CD4-positive, alpha-beta T cell treated with Interleukin-15 for 4 hours (primary cell): ENCODE measurements around the gene ADIPOR2.
"Not testable (repeated sequence)": the region's sequence is repeated elsewhere in the genome, so short reads cannot be mapped to it uniquely, and the experiment has no call there.

ENCODE experiments used
- DNase-seq: peaks from one replicate; pipeline ENCODE4 v3.0.0-alpha.2; 2020; ENCODE audit warnings: low spot score

Gene ADIPOR2

DNA sequence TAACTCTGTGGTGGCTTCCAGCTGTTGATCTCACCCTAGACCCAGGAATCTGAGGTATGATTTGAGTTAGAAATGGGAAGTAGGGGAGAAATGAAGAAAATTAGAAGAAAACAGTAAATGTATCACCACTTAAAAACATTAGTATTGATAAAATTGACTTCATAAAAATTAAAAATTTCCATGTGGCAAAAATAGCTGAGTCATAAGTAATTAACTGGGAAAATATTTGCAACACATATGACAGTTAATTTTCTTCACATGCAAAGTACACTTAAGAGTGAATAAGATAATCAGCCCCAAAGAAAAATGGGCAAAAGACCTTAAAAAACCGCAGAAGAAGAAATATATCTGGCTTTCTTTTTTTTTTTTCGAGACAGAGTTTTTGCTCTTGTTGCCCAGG lies 25.5 kb upstream of the ADIPOR2 start:
- no peak for DNase-seq

DNA sequence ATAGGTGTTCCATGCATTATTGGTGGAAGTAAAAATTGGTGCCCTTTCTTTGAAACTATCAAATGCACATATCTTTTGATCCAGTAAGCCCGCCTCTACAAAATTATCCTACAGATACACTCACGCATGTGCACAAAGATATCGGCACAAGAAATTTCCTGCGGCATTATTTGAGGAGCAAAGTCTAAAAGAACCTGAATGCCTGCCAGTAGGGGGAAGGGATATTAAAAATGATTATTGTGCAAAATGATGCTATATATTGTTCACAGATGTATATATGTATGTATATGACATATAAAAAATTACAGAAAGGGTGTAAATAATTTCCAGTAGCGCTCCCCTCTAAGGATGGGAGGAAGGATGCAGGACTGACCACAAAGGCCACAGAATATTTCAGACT lies 24.7 kb upstream of the ADIPOR2 start:
- DNase-seq = no peak

DNA sequence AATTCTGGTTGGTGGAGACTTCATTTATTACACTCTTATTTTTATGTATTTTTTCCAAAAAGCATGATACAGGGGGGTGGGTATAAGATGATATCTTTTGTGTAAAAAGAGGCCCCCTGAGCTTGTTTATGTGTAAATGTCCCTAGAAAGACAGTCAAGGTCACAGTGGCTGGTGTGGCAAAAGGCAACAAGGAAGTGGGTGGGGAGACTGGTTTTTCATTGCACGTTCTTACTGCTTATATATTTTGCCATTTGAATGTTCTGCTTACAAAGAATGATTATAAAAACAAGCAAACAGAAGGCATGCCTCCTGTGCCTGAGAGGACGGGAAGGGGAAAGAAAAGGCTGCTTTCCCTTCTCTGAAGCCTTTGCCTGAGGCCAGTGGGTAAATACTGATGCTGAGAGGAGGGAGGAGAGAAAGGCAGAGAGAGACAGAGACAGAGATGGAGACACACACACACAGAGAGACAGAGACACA lies 24.1 kb upstream of the ADIPOR2 start:
- DNase-seq = no peak

DNA sequence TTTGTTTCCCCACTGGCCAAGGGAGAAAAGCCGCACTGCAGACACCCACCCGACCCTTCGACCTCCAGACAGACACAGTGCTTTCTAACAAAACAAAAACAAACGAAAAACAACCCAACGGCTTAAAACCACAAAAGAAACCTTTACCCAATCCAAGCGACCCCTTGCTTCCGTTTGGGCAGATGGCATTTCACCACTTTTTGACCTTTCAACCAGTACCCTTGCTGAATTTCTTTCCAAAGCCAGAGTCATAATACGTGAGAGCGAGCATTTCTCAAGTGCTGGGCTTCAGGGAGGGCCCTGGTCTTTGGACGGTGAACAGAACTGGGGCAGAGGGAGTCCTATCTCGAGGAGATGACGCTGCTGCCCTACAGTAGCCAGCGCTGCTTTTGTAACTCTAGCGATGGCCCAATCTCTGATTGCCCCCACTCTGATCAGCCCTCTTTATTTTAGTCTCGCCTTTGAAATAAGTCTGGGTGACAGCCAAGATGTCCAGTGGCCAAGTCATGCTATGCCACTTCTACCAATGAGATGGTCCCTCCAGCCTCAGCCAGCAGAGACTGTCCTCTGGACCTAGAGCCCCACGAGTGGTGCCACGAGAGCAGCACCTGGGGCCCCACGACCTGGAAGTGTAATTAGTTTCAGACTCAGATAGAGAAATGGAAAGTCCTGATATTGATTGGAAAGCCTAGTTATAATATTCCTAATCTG lies 21.9 kb upstream of the ADIPOR2 start:
- no peak for DNase-seq

DNA sequence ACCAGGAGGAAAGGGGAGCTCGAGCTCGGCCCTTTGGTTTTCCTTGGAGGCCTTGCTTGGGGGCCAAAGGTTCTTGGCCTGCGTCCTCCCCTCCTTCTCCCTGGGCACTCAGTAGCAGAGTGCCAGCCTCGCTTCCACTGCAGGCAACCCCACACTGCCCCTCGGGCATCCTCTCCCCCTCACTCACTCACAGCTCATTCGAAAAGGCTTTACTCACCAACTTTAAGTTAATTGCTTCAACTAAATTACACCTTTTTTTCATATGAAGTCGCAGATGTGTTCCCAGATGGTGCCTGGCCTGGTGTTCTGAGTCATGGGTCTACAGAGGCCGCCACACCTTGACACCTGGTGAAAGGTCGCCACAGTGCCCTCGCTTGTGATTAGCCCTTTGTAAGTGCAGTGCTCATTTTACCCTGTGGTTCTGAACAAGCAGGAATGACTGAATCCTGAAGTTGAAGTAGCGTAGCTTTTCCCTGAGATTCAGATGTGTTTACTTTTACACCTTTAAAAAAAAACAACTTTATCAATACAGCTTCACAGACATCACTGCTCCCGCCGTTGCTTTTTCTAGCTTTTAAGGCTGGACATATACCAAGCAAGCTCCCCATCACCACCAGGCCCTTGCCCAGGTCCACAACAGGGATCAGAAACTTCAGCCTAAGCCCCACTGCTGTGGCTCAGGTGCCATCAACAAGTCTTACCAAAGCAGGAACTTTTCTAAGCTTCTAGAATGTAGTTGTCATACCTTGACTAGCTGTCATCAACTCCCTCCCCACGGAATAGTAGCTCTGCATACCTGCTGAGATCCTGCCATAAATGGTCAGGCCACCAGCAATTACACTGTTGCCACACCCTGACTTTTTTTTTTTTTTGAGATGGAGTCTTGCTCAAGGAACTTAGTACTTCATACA lies 20.3 kb upstream of the ADIPOR2 start:
- DNase-seq = no peak

DNA sequence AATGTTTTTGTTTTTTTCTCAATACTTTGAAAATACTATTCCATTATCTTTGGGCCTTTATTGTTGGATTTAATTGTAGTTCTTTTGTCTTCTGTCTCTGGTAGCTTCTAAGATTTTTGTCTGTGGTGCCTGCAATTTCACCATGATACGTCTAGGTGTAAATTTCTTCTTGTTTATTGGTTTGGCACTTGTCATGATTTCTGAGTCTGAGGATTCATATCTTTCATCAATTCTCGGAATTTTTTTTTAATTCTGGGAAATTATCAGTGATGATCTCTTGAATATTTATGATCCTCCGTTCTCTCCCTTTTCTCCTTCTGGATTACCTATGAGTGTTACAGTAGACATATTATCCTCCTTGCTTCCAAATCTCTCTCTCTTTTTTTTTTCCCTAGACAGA lies 14.8 kb upstream of the ADIPOR2 start:
- no peak for DNase-seq

DNA sequence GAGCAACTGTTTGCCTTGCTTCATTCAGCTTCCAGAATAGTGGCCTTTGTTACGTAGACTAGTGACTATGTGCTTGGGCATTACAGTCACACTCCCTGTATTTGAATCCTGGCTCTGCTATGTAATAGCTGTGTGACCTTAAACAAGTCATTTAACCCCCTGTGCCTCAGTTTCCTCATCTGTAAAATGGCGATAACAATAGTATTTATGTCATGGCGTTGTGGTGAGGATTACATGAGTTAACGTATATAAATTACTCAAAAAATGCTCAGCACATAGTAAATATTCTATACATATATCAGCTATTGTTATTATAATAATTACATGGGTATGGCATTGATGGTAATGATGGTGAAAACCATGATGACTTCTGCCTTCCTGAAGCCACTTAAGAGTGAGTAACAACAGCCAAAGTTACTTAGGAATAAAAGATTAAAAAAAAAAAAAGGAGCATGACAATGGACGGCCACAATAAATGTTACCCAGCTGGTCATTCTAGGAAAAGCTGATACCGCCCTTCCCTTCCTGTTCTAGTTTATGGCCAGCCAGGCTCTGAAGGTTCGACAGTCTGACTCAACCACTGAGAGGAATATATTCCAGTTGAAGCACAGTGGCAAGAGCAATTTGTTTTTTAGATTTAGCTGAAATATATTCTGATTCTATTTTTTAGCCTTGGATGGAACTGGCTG lies 9.9 kb upstream of the ADIPOR2 start:
- DNase-seq = no peak

DNA sequence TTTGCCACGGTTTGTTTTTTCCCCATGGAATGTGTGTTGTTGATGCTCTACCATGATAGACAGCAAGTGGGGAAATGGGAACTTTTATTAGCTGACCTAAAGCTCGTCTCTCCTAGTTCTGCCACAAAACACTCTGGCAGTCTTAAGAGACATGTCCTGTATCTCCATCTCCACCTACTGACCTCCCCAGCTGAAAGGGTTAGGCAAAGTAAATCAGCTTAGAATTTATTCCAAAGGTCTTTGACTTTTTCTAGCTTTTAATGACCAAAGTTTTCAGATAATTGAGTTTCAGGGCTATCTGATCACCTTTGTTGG lies 9.4 kb upstream of the ADIPOR2 start:
- no peak for DNase-seq

DNA sequence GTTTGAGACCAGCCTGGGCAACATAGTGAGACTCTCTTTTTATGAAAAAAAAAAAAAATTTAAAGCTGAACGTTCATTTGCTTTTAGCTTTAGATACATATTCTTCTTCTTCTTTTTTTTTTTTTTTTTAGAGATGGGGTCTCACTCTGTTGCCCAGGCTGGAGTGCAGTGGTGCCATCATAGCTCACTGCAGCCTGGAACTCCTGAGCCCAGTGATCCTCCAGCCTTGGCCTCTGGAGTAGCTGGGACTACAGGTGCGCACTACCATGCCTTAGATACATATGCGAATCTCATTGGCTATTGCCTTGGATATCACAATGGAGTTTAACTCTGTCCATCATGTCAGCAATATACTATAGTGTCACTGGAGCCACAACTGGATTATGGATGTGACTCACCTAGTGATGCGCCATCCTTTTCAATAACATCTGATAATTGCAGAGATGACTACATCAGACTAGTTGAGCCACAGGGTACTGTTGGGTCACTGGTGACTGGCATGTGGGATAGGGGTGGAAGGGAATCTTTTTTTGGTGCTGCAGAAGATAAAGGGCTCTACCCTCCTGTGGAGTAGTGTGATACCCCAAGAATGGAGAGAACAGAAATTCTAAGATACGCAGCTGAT lies 2.7 kb upstream of the ADIPOR2 start:
- no peak for DNase-seq

DNA sequence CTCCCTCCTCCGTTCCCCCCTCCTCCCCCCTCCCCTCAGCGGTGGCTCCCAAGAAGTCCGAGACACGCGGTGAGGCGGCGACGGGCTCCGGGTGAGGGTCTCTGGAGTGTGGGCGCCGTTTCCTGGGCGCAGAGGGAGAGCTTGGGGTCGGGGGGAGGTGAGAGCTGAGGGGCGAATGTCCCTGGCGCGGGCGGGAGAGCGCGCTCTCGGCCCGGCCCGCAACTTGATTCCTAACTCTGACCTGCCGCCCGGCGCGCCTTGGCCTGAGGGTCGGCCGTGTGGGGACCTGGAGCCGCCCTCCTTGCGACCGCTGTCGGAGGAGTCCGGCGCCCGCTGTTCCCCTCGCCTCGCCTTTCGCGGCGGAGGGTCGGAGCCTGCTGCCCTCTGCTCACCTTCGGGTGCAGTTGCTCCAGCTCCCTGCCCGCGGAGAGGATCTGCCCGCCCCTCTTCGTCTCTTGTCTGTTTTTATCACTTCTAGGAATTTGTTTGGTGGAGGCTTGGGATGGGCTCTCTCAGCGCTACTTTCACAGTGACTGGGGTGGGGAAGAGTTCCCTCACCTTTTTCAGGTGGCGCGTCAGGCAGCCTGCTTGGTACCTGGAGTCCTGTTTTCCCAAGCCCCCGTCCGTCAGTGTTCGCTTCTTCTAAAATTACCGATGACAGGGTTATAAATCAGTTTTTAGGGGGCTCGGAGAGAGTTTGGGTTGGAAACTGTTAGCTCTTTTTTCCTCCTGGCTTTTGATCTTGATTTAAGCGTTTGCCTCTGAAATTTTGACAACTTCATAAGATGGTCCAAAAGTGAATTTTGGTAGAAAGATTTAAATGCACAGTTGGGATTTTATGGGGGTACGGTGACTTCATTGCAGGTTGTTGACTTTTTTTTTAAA lies 495 bp downstream of the ADIPOR2 start:
- DNase-seq = no peak

DNA sequence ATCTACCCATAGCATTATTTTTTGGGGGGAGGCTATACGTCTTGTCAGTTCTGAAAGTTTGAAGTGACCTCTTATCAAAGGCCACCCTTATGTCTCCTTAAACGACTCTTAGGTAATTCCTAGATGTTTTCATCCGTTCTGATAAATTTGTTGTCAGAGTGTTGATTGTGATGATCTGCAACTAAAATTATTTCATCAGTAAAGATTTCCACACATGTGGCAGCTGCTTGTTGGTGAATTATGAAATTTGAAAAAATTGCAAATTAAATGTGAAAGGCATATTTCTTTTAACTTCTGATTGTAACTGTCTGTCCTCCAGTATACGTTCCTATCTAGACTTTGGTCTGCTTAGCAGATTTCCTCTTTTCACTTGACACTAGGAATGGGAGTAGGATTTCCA lies 1.4 kb downstream of the ADIPOR2 start:
- no peak for DNase-seq

DNA sequence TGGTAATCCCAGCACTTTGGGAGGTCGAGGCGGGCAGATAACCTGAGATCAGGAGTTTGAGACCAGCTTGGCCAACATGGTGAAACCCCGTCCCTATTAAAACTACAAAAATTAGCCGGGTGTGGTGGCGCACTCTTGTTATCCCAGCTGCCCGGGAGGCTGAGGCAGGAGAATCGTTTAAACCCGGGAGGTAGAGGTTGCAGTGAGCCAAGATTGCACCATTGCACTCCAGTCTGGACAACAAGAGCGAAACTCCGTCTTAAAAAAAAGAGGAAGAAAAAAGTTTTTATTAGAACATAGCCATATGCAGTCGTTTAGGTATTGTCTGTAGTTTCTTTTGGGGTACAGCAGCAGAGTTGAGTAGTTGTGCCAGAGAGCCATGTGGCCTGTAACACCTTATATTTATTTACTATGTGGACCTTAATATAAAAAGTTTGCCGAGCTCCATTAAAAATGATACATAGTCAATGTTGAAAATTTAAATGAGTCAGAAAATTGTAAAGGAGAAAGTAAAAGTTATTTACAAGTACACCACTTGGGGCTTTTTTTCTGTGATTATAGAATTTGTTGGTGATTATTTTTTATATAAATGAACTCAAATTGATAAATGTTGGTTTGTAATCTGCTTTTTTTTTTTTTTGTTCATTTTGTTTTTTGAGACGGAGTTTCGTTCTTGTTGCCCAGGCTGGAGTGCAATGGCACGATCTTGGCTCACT lies 2.2 kb downstream of the ADIPOR2 start:
- DNase-seq = no peak

DNA sequence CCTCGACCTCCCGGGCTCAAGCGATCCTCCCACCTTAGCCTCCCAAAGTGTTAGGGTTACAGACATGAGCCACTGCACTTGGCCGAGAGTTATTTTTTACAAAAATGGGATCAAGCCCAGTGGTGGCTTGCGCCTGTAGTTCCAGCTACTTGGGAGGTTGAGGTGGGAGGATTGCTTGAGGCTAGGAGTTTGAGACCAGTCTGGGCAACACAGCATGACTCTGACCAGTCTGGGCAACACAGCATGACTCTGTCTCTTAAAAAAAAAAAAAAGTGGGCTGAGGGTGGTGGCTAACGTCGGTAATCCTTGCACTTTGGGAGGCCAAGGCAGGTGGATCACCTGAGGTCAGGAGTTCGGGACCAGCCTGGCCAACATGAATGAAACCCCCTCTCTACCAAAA lies 4.2 kb downstream of the ADIPOR2 start:
- DNase-seq = not testable (repeated sequence)

DNA sequence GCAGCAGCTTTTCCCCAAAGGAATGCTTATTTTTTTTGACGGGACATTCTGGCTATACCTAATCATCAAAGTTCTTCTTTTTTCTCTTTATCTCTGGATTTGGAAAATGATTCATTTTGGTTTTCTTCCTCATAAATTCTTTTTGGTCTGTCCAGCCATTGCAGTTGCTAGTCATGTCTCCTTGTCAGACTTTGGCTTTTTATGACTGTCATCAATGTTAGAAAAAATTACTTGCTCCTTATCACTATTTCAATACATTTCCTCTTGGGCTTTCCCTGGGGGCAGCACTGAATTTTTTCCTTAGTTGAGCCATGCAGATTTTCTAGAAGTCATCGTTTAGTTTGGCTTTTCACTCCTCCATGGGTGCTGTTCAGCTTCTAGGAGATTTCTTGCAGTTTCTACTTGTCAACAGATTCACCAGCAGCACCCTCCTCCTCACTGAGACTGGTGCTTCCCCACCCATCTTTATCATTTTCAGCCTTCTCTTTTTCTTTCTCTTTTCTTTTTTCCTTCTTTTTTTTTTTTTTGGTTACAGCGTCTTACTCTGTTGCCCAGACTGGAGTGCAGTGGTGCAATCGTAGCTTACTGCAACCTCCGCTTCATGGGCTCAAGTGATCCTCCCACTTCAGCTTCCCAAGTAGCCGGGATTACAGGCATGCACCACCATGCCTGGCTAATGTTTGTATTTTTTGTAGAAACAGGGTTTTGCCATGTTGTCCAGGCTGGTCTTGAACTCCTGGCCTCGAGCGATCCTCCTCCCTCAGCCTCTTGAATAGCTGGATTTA lies 5.2 kb downstream of the ADIPOR2 start:
- no peak for DNase-seq

DNA sequence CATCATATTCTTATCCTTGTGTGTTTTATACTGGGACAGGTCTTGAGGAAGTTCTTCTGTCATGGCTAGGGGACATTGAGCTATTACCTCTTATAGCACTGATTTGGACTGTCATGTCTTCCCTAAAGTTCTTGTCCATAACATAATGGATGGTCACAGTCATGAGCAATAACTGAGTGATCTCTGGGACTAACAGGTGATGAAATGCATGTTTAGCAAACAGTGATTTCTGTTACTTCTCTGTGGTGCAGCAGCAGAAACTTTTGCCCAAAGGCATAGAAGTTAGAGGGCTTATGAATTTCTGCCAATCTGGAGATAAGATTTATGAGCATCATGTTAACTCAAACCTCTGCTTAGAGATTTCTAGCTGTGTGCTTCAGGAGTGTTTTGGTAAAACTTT lies 5.9 kb downstream of the ADIPOR2 start:
- DNase-seq = no peak

DNA sequence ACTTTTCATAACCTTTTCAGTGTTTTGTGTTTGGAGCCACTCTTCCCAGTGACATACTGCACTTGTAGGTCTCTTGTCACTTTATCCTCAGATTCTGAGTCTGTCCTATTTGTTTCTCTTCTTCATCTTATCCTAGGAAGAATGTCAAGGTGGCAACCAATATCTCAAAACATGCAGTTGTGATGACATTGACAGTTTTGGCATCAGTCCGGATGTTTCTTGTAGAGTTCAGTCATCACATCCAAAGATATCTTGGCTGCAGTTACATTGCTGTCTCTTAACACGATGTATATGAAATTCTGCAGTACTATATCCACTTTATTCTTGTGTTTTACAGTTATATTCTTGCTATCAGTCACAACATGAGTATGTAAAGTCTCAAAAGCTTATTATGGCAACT lies 6.4 kb downstream of the ADIPOR2 start:
- no peak for DNase-seq

DNA sequence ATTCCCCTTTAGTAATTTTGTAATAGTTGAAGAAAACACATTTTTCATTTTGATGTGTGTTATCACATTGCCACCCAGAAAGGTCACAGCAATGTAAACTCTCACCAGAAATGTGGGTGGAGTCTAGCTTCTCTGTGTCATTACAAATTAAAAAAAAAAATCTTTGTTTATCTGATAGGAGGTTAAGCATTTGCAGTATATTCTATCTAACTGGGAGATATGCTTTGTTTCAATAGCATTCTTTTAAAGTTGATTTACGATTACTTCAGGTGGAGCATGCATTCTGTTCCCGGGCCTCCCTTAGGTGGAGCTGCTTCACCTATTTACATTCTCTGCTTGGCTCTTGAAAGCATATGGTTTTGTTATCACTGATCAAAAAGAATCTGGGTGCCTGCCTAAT lies 7.8 kb downstream of the ADIPOR2 start:
- no peak for DNase-seq

DNA sequence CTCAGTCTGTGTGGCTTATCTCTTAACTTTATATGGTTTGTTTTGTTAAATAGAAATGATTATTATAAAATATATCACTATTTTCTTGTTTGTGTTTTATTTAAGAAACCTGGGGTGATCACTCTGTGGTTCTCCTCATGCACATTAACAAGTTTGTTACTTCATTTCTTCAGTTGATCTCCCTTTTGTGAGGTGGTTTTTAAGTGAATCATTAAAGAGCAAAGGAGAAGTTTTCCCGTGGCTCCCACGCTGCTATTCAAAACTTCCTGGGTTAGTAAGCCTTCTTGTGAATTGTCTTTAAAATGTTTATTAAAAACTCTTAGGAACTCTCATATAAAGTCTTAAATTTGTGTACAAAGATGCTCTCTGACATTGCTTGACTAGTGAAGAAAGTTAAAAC lies 11.8 kb downstream of the ADIPOR2 start:
- DNase-seq = no peak

DNA sequence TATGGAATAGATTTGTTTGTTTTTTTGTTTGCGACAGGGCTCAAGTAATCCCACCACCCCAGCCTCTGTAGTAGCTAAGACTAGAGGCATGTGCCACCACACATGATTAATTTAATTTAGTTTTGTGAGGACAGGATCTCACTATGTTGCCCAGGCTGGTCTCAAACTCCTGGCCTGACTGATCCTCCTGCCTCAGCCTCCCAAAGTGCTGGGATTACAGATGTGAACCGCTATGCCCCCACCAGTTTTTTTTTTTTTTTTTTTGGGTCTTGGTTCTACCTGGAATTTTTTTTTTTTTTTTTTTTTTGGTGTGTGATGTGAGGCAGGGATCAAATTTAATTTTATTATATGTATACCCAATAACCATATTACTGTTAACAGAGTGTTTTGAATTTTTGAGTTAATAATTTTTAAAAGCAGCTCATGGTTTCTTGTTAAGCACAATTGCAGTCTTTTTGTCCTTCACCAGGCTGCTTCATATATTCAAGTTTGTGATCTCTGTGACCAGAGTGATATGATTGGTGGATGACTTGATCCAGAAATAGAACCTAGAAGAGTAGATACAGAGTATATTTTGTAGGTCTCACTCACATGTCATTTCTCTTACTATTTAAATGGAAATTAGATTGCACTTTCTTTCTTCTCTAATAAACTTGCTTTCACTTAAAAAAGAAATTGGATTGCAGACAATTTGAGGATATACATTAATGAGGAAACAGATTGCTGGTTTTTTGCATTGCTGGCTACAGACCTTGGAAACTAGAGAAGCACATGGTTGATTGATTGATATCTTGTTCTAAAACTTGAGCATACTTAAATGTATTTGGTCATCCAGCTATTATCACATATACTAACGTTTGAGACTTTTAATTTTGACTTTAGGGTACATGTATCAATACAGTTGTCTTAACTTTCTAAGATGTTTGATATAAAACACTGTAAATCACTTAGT lies 13.2 kb downstream of the ADIPOR2 start:
- no peak for DNase-seq
